ENCODE results near the gene MRPS25. TPM values are rescaled to one million over a fixed set of nuclear protein-coding genes. Genes with fewer than 3 reads are reported as not detected.

The MRPS25 gene
- total RNA-seq, 1 donor from 2014 or later = 60.2 TPM

DNA sequence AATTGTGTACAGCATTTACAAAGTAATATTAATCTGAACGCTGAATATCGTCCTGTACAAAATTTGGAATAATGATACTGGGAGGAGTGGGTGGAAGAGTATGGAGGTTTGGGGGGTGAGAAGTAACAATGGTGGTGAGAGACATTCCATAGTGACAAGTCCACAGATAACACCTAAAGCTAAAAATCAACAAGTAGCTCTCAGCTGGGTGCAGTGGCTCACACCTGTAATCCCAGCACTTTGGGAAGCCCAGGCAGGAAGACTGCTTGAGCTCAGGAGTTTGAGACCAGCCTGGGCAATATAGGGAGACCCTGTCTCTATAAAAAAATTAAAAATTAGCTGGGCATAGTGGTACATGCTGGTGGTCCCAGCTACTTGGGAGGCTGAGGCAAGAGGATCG lies 5.1 kb downstream of the MRPS25 start:
- Histone ChIP-seq H3K9me3 (no peaks in the 10 kb centered on the region), H3K27me3 (no peaks in the 10 kb centered on the region), H3K27ac (no peak overlapping the region), H3K36me3 (peaks cover 23% of the 10 kb centered on the region), H3K4me3 (no peak overlapping the region), H3K4me1 (peaks cover 14% of the 10 kb centered on the region)
- ATAC-seq = no peak
- intact Hi-C loops (cut with DNase I) = no loop called here
- TF ChIP-seq CTCF (IDR thresholded peaks at IDR 0.05) = no peak
- DNase-seq = no peak

DNA sequence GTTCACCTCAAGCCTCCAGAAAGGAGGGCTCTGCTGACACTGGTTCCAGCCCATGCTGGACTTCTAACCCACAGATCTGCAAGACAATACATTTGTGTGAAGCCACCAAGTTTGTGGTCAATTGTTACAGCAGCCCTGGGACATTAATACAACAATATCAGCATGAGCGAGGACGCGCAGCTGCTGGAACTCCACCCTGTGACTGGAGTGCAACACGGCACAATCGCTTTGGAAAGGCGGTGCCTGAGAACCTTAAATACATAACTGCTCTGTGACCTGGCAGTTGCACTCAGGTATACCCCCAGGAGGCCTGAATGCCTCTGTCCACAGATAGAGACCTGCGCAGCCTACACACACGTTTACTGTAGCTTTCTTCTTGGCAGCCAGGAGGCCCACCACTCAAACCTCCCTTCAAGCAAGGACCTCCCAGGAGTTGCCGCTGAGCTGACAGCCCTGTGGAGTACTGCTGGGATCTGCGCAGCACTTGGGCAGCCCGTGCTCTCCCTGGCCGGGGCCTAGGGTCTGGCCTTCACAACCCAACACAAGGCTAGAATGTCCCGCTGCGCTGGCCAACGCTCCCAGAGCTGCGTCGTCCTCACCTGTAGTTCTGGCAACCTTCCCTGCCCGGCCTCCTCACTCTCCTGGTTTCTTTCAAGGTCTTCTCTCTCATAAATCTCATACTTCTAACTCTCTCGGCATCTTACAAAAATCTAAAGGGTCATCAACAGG lies 8.3 kb downstream of the MRPS25 start:
- H3K36me3 ChIP-seq = peaks cover 39% of the 10 kb centered on the region
- ATAC-seq (no peak), DNase-seq (no peak)
- TF ChIP-seq CTCF (IDR thresholded peaks at IDR 0.05) = no peak
- no peak overlapping the region for H3K4me3 ChIP-seq
- no peaks in the 10 kb centered on the region for H3K27me3 ChIP-seq
- H3K27ac ChIP-seq = no peak overlapping the region
- H3K9me3 ChIP-seq = no peaks in the 10 kb centered on the region
- intact Hi-C loops (cut with DNase I) = no loop called here
- no peaks in the 10 kb centered on the region for H3K4me1 ChIP-seq

- H3K27ac ChIP-seq = no peak overlapping the region
- DNase-seq = no peak
- H3K9me3 ChIP-seq = no peaks in the 10 kb centered on the region
- peaks cover 56% of the 10 kb centered on the region for H3K36me3 ChIP-seq
- no peak for TF ChIP-seq CTCF (IDR thresholded peaks at IDR 0.05)
- no peaks in the 10 kb centered on the region for H3K27me3 ChIP-seq
- H3K4me1 ChIP-seq = no peaks in the 10 kb centered on the region
- intact Hi-C loops (cut with DNase I) = no loop called here
- no peak overlapping the region for H3K4me3 ChIP-seq
- no peak for ATAC-seq
Measured at GRCh38 chr3:15055019-15055557, 10.0 kb downstream of the MRPS25 start.

GRCh38 chr3:15053541-15053940 lies 11.6 kb downstream of the MRPS25 start:
- Histone ChIP-seq H3K9me3 (no peaks in the 10 kb centered on the region), H3K4me1 (no peaks in the 10 kb centered on the region), H3K27ac (no peak overlapping the region), H3K36me3 (peaks cover 62% of the 10 kb centered on the region), H3K27me3 (no peaks in the 10 kb centered on the region), H3K4me3 (no peak overlapping the region)
- TF ChIP-seq CTCF (IDR thresholded peaks at IDR 0.05) = no peak
- intact Hi-C loops (cut with DNase I) = no loop called here
- ATAC-seq = no peak
- no peak for DNase-seq

DNA sequence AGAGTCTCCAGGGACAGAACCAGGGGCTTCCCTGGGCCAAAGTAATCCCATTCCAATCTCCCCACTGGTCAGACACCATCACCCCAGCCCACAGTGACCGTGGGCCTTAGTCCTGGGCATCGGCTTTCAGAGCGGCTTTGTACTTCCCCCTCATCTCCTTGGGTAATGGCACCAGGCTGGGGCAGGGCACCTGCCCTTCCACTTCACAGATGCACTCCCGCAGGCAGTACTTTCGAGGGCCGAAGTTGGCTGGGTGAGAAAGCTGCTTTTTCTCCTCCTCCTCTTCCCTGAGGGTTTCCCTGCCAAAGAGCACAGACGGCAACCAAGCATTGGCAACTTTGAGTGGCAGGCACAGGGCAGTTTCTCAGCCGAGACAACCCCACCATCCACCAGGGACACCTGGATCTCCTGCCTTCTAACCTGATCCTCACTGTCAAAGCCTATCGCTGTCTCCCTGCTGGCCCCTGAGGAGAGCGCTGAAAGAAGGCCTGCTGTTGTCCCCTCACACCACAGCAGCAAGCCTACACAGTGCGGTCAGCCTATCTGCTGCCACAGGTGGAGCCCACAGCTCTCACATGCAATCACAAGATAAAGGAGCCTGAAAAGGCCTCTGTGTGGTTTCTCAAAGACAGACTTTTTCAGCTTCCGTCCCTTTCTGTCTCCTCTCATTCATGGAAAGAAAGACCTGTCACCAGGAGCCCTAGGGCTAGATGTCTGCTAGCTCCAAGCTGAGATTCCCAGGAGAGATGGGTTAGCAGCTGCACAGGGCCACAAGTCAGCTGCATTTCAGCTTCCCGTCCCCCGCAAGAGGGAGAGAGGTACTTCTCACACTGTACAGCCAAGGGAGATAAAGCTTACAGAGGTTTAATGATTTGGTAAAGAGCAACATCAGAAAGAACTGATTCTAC lies 12.5 kb downstream of the MRPS25 start:
- Histone ChIP-seq H3K4me3 (no peak overlapping the region), H3K9me3 (no peaks in the 10 kb centered on the region), H3K27me3 (no peaks in the 10 kb centered on the region), H3K27ac (no peak overlapping the region), H3K36me3 (peaks cover 62% of the 10 kb centered on the region), H3K4me1 (no peaks in the 10 kb centered on the region)
- DNase-seq = no peak
- intact Hi-C loops (cut with DNase I) = no loop called here
- TF ChIP-seq CTCF (IDR thresholded peaks at IDR 0.05) = no peak
- ATAC-seq = peak; percentile 4
